Measurements from ENCODE around the gene THSD7B. TPM values are rescaled to one million over a fixed set of nuclear protein-coding genes. Genes with fewer than 3 reads are reported as not detected.

THSD7B gene
- total and polyA plus RNA-seq, 7 donors, result 0.03 to 0.67 (median 0.13) TPM; not detected in 1

DNA sequence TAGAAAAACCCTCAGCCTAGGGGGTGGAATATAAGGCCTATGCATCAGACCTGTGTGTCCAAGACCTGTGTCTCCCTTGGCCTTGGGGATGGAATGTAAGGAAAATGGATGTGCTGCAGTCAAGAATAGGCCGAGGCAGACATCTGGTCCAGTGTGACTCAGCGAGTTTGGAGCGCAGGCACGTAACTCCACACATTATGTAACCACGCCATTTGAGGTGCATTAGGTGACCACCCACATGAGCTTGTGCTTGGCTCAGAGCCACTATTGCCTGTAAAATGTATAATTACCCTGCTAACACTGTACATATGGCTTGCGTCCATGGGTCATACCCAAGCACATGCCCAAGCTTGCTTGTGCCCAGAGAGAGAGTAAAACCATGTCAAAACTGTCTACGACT is 618.0 kb downstream of the THSD7B start:
- intact Hi-C loops (cut with DNase I), result no loop called here
- 90 to 97% (median 90%) methylated on average over 7 of the region's 7 CpGs for WGBS, 3 donors
- Histone ChIP-seq H3K27me3 (ENCODE audit: insufficient read depth in 3 of 3, low read length in 2 of 3) (no peaks in the 10 kb centered on the region), H3K4me3 (no peak overlapping the region), H3K36me3 (ENCODE audit: insufficient read depth in 1 of 2, low read depth in 1 of 2) (no peaks in the 10 kb centered on the region), H3K27ac (no peak overlapping the region), H3K9me3 (no peaks in the 10 kb centered on the region), H3K4me1 (no peaks in the 10 kb centered on the region)
- DNase-seq (no peak), ATAC-seq (no peak)
- TF ChIP-seq, protein P1, sequence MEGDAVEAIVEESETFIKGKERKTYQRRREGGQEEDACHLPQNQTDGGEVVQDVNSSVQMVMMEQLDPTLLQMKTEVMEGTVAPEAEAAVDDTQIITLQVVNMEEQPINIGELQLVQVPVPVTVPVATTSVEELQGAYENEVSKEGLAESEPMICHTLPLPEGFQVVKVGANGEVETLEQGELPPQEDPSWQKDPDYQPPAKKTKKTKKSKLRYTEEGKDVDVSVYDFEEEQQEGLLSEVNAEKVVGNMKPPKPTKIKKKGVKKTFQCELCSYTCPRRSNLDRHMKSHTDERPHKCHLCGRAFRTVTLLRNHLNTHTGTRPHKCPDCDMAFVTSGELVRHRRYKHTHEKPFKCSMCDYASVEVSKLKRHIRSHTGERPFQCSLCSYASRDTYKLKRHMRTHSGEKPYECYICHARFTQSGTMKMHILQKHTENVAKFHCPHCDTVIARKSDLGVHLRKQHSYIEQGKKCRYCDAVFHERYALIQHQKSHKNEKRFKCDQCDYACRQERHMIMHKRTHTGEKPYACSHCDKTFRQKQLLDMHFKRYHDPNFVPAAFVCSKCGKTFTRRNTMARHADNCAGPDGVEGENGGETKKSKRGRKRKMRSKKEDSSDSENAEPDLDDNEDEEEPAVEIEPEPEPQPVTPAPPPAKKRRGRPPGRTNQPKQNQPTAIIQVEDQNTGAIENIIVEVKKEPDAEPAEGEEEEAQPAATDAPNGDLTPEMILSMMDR (IDR thresholded peaks at IDR 0.05), result no peak

DNA sequence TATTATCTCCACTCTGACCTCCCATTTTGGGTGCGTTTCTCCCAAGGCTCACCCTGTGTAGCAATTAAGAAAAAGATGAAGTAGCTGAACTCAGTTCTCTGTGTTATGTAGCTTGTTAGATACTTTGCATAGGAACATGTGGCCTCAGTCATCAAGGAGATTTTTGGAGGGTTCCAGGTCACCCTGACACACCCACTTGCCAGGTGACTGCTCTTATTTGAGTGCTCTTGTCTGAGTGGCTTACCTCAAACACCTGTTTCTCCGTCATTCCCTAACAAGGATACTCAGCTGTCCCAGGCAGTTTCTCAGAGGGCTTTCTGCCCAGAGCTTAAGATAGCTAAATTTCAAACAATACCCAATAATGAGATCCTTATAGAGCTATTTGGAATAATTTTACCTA is 621.7 kb downstream of the THSD7B start:
- TF ChIP-seq, protein P1 (IDR thresholded peaks at IDR 0.05), result no peak
- WGBS, 3 donors, result 59 to 66% (median 59%) methylated on average over 2 of the region's 2 CpGs
- H3K27ac ChIP-seq, result no peak overlapping the region

DNA sequence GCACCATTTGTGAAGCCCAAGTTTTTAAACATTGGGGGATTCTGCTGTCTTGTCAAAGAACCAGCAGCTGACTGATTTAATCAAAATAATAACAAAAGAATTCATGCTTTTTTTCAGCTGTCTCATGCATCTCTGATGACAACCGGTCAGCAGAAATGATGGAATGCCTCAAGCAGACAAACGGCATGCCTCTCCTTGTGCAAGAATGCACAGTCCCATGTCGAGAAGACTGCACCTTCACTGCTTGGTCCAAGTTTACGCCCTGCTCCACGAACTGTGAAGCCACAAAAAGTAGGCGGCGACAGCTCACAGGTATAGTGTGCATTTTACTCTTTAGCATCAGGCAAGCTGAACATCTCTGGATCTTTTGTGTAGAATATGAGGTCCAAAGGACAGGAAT is 640.2 kb downstream of the THSD7B start:
- Histone ChIP-seq H3K9me3 (no peaks in the 10 kb centered on the region), H3K27me3 (ENCODE audit: insufficient read depth in 3 of 3, low read length in 2 of 3) (no peaks in the 10 kb centered on the region), H3K36me3 (ENCODE audit: insufficient read depth in 1 of 2, low read depth in 1 of 2) (no peaks in the 10 kb centered on the region), H3K27ac (no peak overlapping the region), H3K4me3 (no peak overlapping the region), H3K4me1 (no peaks in the 10 kb centered on the region)
- intact Hi-C loops (cut with DNase I), result no loop called here
- TF ChIP-seq, protein P1 (IDR thresholded peaks at IDR 0.05), result no peak
- no peak for DNase-seq
- no peak for ATAC-seq
- WGBS, 3 donors, result 74 to 76% (median 74%) methylated on average over 7 of the region's 7 CpGs

More for the DNA sequence above, 621.7 kb downstream of the THSD7B start:
- Histone ChIP-seq H3K36me3 (ENCODE audit: insufficient read depth in 1 of 2, low read depth in 1 of 2) (no peaks in the 10 kb centered on the region), H3K27me3 (ENCODE audit: insufficient read depth in 3 of 3, low read length in 2 of 3) (no peaks in the 10 kb centered on the region), H3K4me1 (no peaks in the 10 kb centered on the region), H3K4me3 (no peak overlapping the region), H3K9me3 (no peaks in the 10 kb centered on the region)
- DNase-seq (no peak), ATAC-seq (no peak)
- intact Hi-C loops (cut with DNase I), result no loop called here

DNA sequence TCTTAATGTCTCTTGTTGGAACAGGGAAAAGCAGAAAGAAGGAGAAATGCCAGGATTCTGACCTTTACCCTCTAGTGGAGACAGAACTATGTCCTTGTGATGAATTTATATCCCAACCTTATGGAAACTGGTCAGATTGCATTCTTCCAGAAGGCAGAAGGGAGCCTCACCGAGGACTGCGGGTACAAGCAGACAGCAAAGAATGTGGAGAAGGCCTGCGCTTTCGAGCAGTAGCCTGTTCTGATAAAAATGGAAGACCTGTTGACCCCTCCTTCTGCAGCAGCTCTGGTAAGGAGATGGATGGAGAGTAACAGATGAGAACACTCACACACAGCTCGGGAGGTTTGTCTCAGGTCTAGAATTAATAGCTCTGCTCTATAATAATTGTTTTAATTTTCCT is 646.2 kb downstream of the THSD7B start:
- no peak for DNase-seq

DNA sequence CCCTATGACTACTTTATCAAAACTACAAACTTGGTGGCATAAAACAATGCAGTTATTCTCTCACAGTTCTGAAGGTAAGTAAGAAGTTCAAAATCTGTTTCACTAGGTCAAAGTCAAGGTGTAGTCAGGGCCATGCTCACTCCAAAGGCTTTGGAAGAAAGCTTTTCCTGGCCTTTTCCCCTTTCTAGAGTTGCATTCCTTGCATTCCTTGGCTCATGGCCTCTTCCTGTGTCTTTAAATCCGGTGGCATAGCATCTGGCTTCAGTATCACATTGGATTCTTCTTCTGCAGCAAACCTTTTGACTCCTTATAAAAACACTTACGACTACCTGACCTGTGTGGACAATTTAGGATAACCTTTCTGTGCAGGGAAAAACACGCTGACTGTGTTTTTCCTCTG is 655.4 kb downstream of the THSD7B start:
- TF ChIP-seq, protein P1 (IDR thresholded peaks at IDR 0.05), result no peak
- intact Hi-C loops (cut with DNase I), result no loop called here
- 41 to 43% (median 41%) methylated on average over 3 of the region's 3 CpGs for WGBS, 3 donors

More for the DNA sequence above, 646.2 kb downstream of the THSD7B start:
- Histone ChIP-seq H3K27me3 (ENCODE audit: insufficient read depth in 3 of 3, low read length in 2 of 3) (no peaks in the 10 kb centered on the region), H3K9me3 (no peaks in the 10 kb centered on the region), H3K27ac (no peak overlapping the region), H3K4me3 (no peak overlapping the region), H3K36me3 (ENCODE audit: insufficient read depth in 1 of 2, low read depth in 1 of 2) (no peaks in the 10 kb centered on the region), H3K4me1 (no peaks in the 10 kb centered on the region)
- TF ChIP-seq, protein P1 (IDR thresholded peaks at IDR 0.05), result no peak
- 60 to 74% (median 70%) methylated on average over 5 of the region's 5 CpGs for WGBS, 3 donors
- intact Hi-C loops (cut with DNase I), result no loop called here
- no peak for ATAC-seq

More for the DNA sequence above, 655.4 kb downstream of the THSD7B start:
- ATAC-seq (no peak), DNase-seq (no peak)
- Histone ChIP-seq H3K27ac (no peak overlapping the region), H3K36me3 (ENCODE audit: insufficient read depth in 1 of 2, low read depth in 1 of 2) (no peaks in the 10 kb centered on the region), H3K4me1 (no peaks in the 10 kb centered on the region), H3K9me3 (no peaks in the 10 kb centered on the region), H3K27me3 (ENCODE audit: insufficient read depth in 3 of 3, low read length in 2 of 3) (no peaks in the 10 kb centered on the region), H3K4me3 (no peak overlapping the region)
